ACC112 (cell line): ENCODE measurements around the gene PCNX4.
A peak's percentile ranks its signal among the peaks of the same experiment; 100 is the strongest.

Experiments used
- H2AFZ ChIP-seq: fragments of 200-600 bp; sonication (generic); one replicate; pipeline ENCODE4 v1.6.0; 2017; ENCODE audit warnings: antibody characterized with exemption, low read length; ENCODE audit not compliant: unreplicated experiment
- H3K27ac ChIP-seq: fragments of 200-600 bp; sonication (generic); 2 replicates; pipeline ENCODE4 v1.5.1; 2014; ENCODE audit warnings: low read depth, mild to moderate bottlenecking, antibody characterized with exemption, low read length, moderate library complexity
- H3K27me3 ChIP-seq: fragments of 200-600 bp; sonication (generic); 2 replicates; pipeline ENCODE4 v1.6.1; 2014; ENCODE audit warnings: mild to moderate bottlenecking, antibody characterized with exemption, low read length, moderate library complexity, mixed read lengths; ENCODE audit not compliant: insufficient read depth
- H3K36me3 ChIP-seq: fragments of 200-600 bp; sonication (generic); 2 replicates; pipeline ENCODE4 v1.6.1; 2016; ENCODE audit warnings: mild to moderate bottlenecking, antibody characterized with exemption, low read length, moderate library complexity, mixed read lengths; ENCODE audit not compliant: insufficient read depth
- H3K4me1 ChIP-seq: fragments of 200-600 bp; sonication (generic); one replicate; pipeline ENCODE4 v1.6.1; 2016; ENCODE audit warnings: low read length, mixed read lengths; ENCODE audit not compliant: insufficient read depth, unreplicated experiment, control insufficient read depth
- H3K4me3 ChIP-seq: fragments of 200-600 bp; sonication (generic); 2 replicates; pipeline ENCODE4 v1.5.1; 2014; ENCODE audit warnings: mild to moderate bottlenecking, low read depth, low read length
- H3K79me2 ChIP-seq: fragments of 200-600 bp; sonication (generic); one replicate; pipeline ENCODE4 v1.6.0; 2016; ENCODE audit warnings: low read length; ENCODE audit not compliant: control insufficient read depth, unreplicated experiment, insufficient read depth

Gene PCNX4

GRCh38 chr14:60153991-60154390, 62.3 kb downstream of the PCNX4 start:
- Histone ChIP-seq H2AFZ (no peak overlapping the region), H3K36me3 (peaks cover 16% of the 10 kb centered on the region), H3K27me3 (no peaks in the 10 kb centered on the region), H3K4me3 (no peak overlapping the region), H3K79me2 (peaks cover 4% of the 10 kb centered on the region), H3K27ac (no peak overlapping the region), H3K4me1 (peaks cover 17% of the 10 kb centered on the region)

GRCh38 chr14:60154671-60155070, 62.9 kb downstream of the PCNX4 start:
- Histone ChIP-seq H3K27me3 (no peaks in the 10 kb centered on the region), H3K36me3 (peaks cover 16% of the 10 kb centered on the region), H3K79me2 (peaks cover 4% of the 10 kb centered on the region), H2AFZ (no peak overlapping the region), H3K4me3 (no peak overlapping the region), H3K27ac (no peak overlapping the region), H3K4me1 (peaks cover 17% of the 10 kb centered on the region)

DNA sequence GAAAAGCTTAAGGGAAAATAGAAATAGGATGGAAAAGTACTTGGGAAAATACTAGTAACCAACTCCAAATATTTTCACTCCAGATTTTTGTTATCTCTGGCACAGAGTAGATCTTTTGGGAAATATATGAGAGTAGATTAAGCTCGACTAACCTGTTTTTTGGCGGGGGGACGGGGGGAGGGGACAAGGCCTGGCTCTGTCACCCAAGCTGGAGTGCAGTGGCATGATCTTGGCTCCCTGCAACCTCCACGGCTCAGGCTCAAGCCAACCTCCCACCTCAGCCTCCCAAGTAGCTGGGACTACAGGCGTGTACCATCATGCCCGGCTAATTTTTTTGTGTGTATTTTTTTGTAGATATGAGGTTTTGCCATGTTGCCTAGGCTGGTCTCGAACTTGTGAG, 68.7 kb downstream of the PCNX4 start:
- Histone ChIP-seq H3K4me3 (no peak overlapping the region), H3K27ac (no peak overlapping the region), H3K27me3 (no peaks in the 10 kb centered on the region), H2AFZ (no peak overlapping the region), H3K36me3 (no peaks in the 10 kb centered on the region), H3K79me2 (peaks cover 12% of the 10 kb centered on the region), H3K4me1 (peaks cover 8% of the 10 kb centered on the region)

- Histone ChIP-seq H2AFZ (no peak overlapping the region), H3K36me3 (no peaks in the 10 kb centered on the region), H3K4me3 (no peak overlapping the region), H3K27me3 (no peaks in the 10 kb centered on the region), H3K79me2 (peaks cover 12% of the 10 kb centered on the region), H3K4me1 (peaks cover 18% of the 10 kb centered on the region), H3K27ac (no peak overlapping the region)
These were observed 69.7 kb downstream of the PCNX4 start for GRCh38 chr14:60161196-60162107.

DNA sequence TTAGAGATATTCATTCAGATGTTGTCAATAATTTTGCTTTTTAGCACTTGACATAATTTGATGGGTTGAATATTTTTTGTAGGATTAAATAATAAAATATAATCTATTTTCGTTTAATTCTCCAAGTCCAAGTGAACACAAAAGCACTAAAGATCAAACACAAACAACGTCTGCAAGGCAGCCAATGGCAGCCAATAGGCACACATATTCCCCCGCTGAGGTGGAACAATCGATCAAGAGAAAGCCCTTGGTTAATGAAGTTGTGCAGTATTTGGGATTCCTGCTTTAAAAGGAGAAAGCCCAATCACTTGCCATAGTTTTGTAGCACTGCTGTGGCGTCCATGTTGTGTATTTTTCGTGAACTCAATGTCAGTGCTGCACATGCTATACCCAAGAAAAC, 72.0 kb downstream of the PCNX4 start:
- peaks cover 11% of the 10 kb centered on the region for H3K79me2 ChIP-seq
- H3K4me3 ChIP-seq: peak overlapping the region; percentile 99
- H3K4me1 ChIP-seq: peaks cover 19% of the 10 kb centered on the region
- H3K27me3 ChIP-seq: no peaks in the 10 kb centered on the region
- H2AFZ ChIP-seq: peak overlapping the region; percentile 97
- no peak overlapping the region for H3K27ac ChIP-seq
- no peaks in the 10 kb centered on the region for H3K36me3 ChIP-seq

DNA sequence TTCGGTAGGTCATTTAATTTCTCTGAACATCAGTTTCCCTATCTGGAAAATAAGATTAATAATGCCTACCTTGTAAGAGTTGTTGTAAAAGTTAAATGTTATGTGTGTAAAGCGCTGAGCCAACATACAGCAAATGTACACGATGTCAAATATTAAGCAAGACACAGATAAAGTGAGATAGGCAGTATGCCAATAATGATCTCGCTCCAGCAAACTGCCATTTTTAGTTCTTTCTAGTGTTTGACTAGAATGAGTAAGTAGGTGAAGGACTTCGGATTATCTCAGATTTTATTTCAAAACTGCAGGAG, 72.6 kb downstream of the PCNX4 start:
- peak overlapping the region; percentile 57; the same call in 1 of the 2 replicates for H3K27ac ChIP-seq
- H3K4me1 ChIP-seq: peaks cover 19% of the 10 kb centered on the region
- H3K27me3 ChIP-seq: no peaks in the 10 kb centered on the region
- peaks cover 8% of the 10 kb centered on the region for H3K79me2 ChIP-seq
- H3K4me3 ChIP-seq: peak overlapping the region; percentile 99
- peak overlapping the region; percentile 97 for H2AFZ ChIP-seq
- H3K36me3 ChIP-seq: no peaks in the 10 kb centered on the region

DNA sequence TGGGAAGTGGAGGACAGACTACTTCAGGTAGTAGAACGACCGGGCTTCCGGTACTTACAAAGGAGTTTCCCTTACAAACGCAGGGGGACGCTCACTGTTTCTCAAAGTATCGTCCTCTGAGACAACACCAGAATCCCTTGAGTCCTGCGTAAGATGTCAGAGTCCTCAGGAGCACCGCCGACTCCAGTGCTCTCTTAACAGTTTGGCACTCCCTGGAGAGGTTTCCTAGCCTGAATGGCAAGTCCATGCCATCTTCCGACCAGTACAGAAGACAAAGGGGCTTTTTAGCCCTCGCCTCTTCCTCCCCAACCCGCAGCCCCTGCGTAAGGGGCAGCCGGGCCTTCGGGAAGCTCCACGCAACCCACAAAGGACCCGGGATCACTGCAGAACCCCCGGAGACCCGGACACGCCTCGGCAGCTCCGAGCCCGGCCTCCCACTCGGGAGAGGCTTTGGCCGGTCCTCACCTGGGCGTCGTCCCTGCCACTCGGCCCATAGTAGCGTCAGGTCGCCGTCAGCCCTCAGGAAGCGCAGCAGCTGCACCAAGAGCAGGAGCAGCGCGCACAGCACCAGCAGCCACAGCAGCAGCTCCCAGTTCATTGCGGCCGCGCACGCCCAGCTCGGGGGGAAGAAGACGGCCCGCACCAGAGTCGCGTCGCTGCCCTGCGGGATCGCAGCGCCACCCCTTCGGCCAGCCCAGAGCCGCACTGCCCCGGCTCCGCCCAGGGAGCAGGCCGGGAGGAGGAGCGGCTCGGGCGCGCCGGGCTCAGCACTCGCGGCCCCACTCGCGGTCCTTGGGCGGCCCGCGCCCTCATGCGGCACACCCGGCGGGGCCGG, 73.2 kb downstream of the PCNX4 start, which contains the start of gene DHRS7:
Gene DHRS7, minus strand, starts transcription at position 687 of the 835 bp plus-strand sequence. Its CDS starts 89 bp downstream, at position 598.
- Histone ChIP-seq H3K27ac (peak within 1 kb of the TSS; percentile 57; the same call in 1 of the 2 replicates), H3K36me3 (no peaks in the 10 kb centered on the region), H2AFZ (peak within 1 kb of the TSS; percentile 97), H3K4me3 (peak within 1 kb of the TSS; percentile 99), H3K4me1 (peaks cover 19% of the 10 kb centered on the region), H3K27me3 (no peaks in the 10 kb centered on the region), H3K79me2 (peaks cover 8% of the 10 kb centered on the region)

- Histone ChIP-seq H3K27ac (peak overlapping the region; percentile 10; the same call in 1 of the 2 replicates), H2AFZ (peak overlapping the region; percentile 87), H3K4me3 (peak overlapping the region; percentile 99), H3K4me1 (peaks cover 19% of the 10 kb centered on the region), H3K27me3 (no peaks in the 10 kb centered on the region), H3K79me2 (peaks cover 8% of the 10 kb centered on the region), H3K36me3 (no peaks in the 10 kb centered on the region)
These were observed 73.8 kb downstream of the PCNX4 start for GRCh38 chr14:60165547-60165876.

GRCh38 chr14:60166142-60166541, 74.4 kb downstream of the PCNX4 start:
- peak overlapping the region; percentile 87 for H2AFZ ChIP-seq
- H3K79me2 ChIP-seq: peaks cover 8% of the 10 kb centered on the region
- no peaks in the 10 kb centered on the region for H3K27me3 ChIP-seq
- peaks cover 19% of the 10 kb centered on the region for H3K4me1 ChIP-seq
- H3K27ac ChIP-seq: no peak overlapping the region
- peak overlapping the region; percentile 99; the same call in 1 of the 2 replicates for H3K4me3 ChIP-seq
- no peaks in the 10 kb centered on the region for H3K36me3 ChIP-seq

GRCh38 chr14:60169722-60170121, 78.0 kb downstream of the PCNX4 start:
- H3K36me3 ChIP-seq: no peaks in the 10 kb centered on the region
- H3K27ac ChIP-seq: no peak overlapping the region
- no peaks in the 10 kb centered on the region for H3K27me3 ChIP-seq
- H2AFZ ChIP-seq: no peak overlapping the region
- H3K79me2 ChIP-seq: no peaks in the 10 kb centered on the region
- H3K4me1 ChIP-seq: peaks cover 11% of the 10 kb centered on the region
- no peak overlapping the region for H3K4me3 ChIP-seq
